A673 (cell line): ENCODE results near the gene PRND. TPM values are rescaled to one million over a fixed set of nuclear protein-coding genes. Genes with fewer than 3 reads are reported as not detected.
"Not testable (repeated sequence)": the region's sequence is repeated elsewhere in the genome, so short reads cannot be mapped to it uniquely, and the experiment has no call there.

Experiments
- BruUV-seq: library from RNA; stranded (reverse); fragments of 400-500 nt; replicated peaks from 2 replicates; lab custom pipeline; 2021; lab: Mats Ljungman, UMichigan
- CTCF ChIA-PET: fragments of 300-600 bp; sonication (Branson Sonifier 250); formaldehyde crosslinking; loops from one replicate; lab custom pipeline; 2022; ENCODE audit warnings: antibody characterized with exemption; lab: Charles Lee
- POLR2A ChIA-PET: fragments of 300-600 bp; sonication (Branson Sonifier 250); formaldehyde crosslinking; loops from one replicate; lab custom pipeline; 2022; ENCODE audit warnings: antibody characterized with exemption; ENCODE audit not compliant: low non-redundant PET; lab: Charles Lee
- DNase-seq: peaks from one replicate; pipeline ENCODE4 v3.0.0-alpha.2; 2015; ENCODE audit warnings: low spot score
- H3K27ac ChIP-seq: fragments of 200-600 bp; sonication (generic); 2 replicates; pipeline ENCODE4 v1.5.1; 2016; ENCODE audit warnings: mixed run types, low read depth, mild to moderate bottlenecking, mixed read lengths, antibody characterized with exemption, low read length; ENCODE audit not compliant: poor library complexity, severe bottlenecking
- H3K27me3 ChIP-seq: fragments of 200-600 bp; sonication (generic); replicated peaks from 2 replicates; pipeline ENCODE4 v1.6.1; 2017; ENCODE audit warnings: mixed run types, low read depth, mild to moderate bottlenecking, mixed read lengths, antibody characterized with exemption, low read length; ENCODE audit not compliant: insufficient read depth, poor library complexity
- H3K36me3 ChIP-seq: fragments of 200-600 bp; sonication (generic); 2 replicates; pipeline ENCODE4 v1.6.1; 2016; ENCODE audit warnings: mixed run types, mild to moderate bottlenecking, mixed read lengths, antibody characterized with exemption, low read length; ENCODE audit not compliant: insufficient read depth, poor library complexity, severe bottlenecking
- H3K4me1 ChIP-seq: fragments of 200-600 bp; sonication (generic); 2 replicates; pipeline ENCODE4 v1.6.1; 2017; ENCODE audit warnings: mixed run types, mild to moderate bottlenecking, mixed read lengths, antibody characterized with exemption, low read length; ENCODE audit not compliant: insufficient read depth, poor library complexity, severe bottlenecking
- H3K4me3 ChIP-seq: fragments of 200-600 bp; sonication (generic); 2 replicates; pipeline ENCODE4 v1.5.1; 2016; ENCODE audit warnings: low read depth, mixed run types, mild to moderate bottlenecking, mixed read lengths, low read length; ENCODE audit not compliant: poor library complexity, severe bottlenecking
- H3K9me3 ChIP-seq: fragments of 200-600 bp; sonication (generic); 2 replicates; pipeline ENCODE4 v1.6.1; 2016; ENCODE audit warnings: mixed run types, low read depth, mild to moderate bottlenecking, mixed read lengths, antibody characterized with exemption, low read length; ENCODE audit not compliant: poor library complexity, severe bottlenecking
- EZH2 ChIP-seq: fragments of 200-600 bp; sonication (generic); IDR thresholded peaks from 2 replicates; pipeline ENCODE4 v1.6.1; 2017; ENCODE audit warnings: borderline replicate concordance, low read depth, mild to moderate bottlenecking, mixed read lengths, antibody characterized with exemption, low read length; ENCODE audit not compliant: poor library complexity, severe bottlenecking
- intact Hi-C: fragments of 100-400 bp; cut with micrococcal nuclease; formaldehyde crosslinking; loops from one replicate; pipeline ENCODE4 v1.10.0; 2022; ENCODE audit not compliant: unreplicated experiment
- total RNA-seq: library from RNA; stranded (reverse); gene quantifications from 2 replicates; pipeline ENCODE4 v1.2.3, GENCODE V29; 2021
- TF ChIP-seq, protein P1 (sequence below): fragments of 300-800, 200-600 bp; sonication (generic); conservative IDR thresholded peaks from 2 replicates; pipeline ENCODE4 v1.5.1; 2017; ENCODE audit warnings: low read depth, mild to moderate bottlenecking, antibody characterized with exemption, low read length, moderate library complexity, mixed read lengths

PRND gene
- total RNA-seq, 1 experiment from 2014 or later, result 0.09 TPM

DNA sequence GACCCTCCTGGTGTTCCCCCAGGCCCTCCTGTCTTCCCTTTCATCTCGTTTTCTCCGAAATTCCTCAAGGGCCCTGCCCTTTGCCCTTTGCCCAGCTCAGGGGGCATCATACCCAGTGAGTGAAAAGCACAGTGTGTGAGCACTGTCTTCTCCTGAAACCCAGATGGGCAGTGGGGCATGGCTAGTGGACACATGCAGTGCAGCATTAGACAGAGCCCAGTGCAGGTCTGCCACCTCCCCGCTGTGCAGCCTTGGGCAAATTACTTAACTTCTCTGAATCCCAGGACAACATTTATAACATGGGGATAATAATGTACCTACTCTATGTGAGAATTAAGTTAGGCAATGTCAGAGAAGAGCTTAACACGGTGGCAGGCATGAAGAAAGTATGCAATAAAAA, 1.3 kb downstream of the PRND start:
- Histone ChIP-seq H3K27ac (no peak overlapping the region), H3K27me3 (no peaks in the 10 kb centered on the region), H3K4me3 (no peak overlapping the region), H3K4me1 (peaks cover 14% of the 10 kb centered on the region), H3K36me3 (no peaks in the 10 kb centered on the region), H3K9me3 (no peaks in the 10 kb centered on the region)
- ChIA-PET POLR2A (no interaction called here), CTCF (interaction anchor here (1.6 kb wide), 1 partner anchor 109 kb away, joined by 5 read pairs; no protein-coding TSS in a partner anchor)
- intact Hi-C loops, result no loop called here
- BruUV-seq, result no TSS peak
- no peak for DNase-seq
- TF ChIP-seq, protein P1, sequence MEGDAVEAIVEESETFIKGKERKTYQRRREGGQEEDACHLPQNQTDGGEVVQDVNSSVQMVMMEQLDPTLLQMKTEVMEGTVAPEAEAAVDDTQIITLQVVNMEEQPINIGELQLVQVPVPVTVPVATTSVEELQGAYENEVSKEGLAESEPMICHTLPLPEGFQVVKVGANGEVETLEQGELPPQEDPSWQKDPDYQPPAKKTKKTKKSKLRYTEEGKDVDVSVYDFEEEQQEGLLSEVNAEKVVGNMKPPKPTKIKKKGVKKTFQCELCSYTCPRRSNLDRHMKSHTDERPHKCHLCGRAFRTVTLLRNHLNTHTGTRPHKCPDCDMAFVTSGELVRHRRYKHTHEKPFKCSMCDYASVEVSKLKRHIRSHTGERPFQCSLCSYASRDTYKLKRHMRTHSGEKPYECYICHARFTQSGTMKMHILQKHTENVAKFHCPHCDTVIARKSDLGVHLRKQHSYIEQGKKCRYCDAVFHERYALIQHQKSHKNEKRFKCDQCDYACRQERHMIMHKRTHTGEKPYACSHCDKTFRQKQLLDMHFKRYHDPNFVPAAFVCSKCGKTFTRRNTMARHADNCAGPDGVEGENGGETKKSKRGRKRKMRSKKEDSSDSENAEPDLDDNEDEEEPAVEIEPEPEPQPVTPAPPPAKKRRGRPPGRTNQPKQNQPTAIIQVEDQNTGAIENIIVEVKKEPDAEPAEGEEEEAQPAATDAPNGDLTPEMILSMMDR, result no peak
- TF ChIP-seq EZH2, result no peak

DNA sequence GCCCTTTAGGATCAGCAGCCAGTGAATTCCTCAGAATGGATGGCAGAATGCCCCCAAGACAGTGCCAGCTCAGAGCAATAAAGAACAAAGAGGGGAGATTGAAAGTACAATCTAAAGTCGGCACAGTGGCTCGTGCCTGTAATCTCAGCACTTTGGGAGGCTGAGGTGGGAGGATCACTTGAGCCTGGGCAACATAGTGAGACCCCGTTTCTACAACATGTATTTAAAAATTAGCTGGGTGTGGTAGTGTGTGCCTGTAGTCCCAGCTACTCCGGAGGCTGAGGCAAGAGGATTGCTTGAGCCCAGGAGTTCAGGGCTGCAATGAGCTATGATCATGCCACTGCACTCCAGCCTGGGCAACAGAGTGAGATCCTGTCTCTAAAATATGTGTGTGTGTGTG, 1.8 kb downstream of the PRND start:
- H3K4me1 ChIP-seq, result peaks cover 14% of the 10 kb centered on the region
- H3K4me3 ChIP-seq, H3K9me3 ChIP-seq, H3K36me3 ChIP-seq, CTCF ChIA-PET, intact Hi-C loops, BruUV-seq, H3K27me3 ChIP-seq, H3K27ac ChIP-seq, DNase-seq, POLR2A ChIA-PET: not testable (repeated sequence)

DNA sequence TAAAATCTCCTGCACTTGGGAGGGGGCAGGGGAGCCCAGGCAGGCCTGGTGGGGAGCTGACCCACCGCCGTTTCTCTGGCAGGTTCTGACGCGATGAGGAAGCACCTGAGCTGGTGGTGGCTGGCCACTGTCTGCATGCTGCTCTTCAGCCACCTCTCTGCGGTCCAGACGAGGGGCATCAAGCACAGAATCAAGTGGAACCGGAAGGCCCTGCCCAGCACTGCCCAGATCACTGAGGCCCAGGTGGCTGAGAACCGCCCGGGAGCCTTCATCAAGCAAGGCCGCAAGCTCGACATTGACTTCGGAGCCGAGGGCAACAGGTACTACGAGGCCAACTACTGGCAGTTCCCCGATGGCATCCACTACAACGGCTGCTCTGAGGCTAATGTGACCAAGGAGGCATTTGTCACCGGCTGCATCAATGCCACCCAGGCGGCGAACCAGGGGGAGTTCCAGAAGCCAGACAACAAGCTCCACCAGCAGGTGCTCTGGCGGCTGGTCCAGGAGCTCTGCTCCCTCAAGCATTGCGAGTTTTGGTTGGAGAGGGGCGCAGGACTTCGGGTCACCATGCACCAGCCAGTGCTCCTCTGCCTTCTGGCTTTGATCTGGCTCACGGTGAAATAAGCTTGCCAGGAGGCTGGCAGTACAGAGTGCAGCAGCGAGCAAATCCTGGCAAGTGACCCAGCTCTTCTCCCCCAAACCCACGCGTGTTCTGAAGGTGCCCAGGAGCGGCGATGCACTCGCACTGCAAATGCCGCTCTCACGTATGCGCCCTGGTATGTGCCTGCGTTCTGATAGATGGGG, 3.0 kb downstream of the PRND start:
- Histone ChIP-seq H3K4me1 (peaks cover 14% of the 10 kb centered on the region), H3K27me3 (no peaks in the 10 kb centered on the region), H3K4me3 (no peak overlapping the region), H3K9me3 (no peaks in the 10 kb centered on the region), H3K36me3 (no peaks in the 10 kb centered on the region), H3K27ac (no peak overlapping the region)
- TF ChIP-seq, protein P1, result no peak
- TF ChIP-seq EZH2, result no peak
- intact Hi-C loops, result no loop called here
- ChIA-PET POLR2A (no interaction called here), CTCF (interaction anchor here (0.6 kb wide), 1 partner anchor 240 kb away, joined by 3 read pairs; no protein-coding TSS in a partner anchor)
- no peak for DNase-seq
- no TSS peak for BruUV-seq

DNA sequence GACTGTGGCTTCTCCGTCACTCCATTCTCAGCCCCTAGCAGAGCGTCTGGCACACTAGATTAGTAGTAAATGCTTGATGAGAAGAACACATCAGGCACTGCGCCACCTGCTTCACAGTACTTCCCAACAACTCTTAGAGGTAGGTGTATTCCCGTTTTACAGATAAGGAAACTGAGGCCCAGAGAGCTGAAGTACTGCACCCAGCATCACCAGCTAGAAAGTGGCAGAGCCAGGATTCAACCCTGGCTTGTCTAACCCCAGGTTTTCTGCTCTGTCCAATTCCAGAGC, 3.5 kb downstream of the PRND start:
- POLR2A ChIA-PET, result no interaction called here
- BruUV-seq, result no TSS peak
- no peak overlapping the region for H3K27ac ChIP-seq

More for the DNA sequence above, 3.5 kb downstream of the PRND start:
- Histone ChIP-seq H3K9me3 (no peaks in the 10 kb centered on the region), H3K36me3 (no peaks in the 10 kb centered on the region), H3K4me1 (peaks cover 12% of the 10 kb centered on the region), H3K4me3 (no peak overlapping the region), H3K27me3 (no peaks in the 10 kb centered on the region)
- no peak for TF ChIP-seq EZH2
- TF ChIP-seq, protein P1, result no peak
- no peak for DNase-seq
- CTCF ChIA-PET, result no interaction called here
- intact Hi-C loops, result no loop called here
